Tibial artery (tissue), 4 donors: ENCODE measurements around the gene RNF150.

Experiments
- DNase-seq, 2 donors: peaks; one replicate each; pipeline ENCODE4 v3.0.0-alpha.2; 2019
- H3K27ac ChIP-seq, 2 donors: fragments of 200-600 bp; sonication (generic) in 1 of 2; 1 replicate in 1 of 2; 2 replicates in 1 of 2; pipeline ENCODE4 v1.5.1; 2018 to 2019; ENCODE audit warnings: mild to moderate bottlenecking in 1 of 2
- H3K27me3 ChIP-seq, 2 donors: fragments of 200-600 bp; sonication (generic) in 1 of 2; one replicate each; pipeline versions ENCODE4 v1.5.1 to v1.6.0; 2016 to 2019
- H3K36me3 ChIP-seq, 3 donors: fragments of 200-600 bp; sonication (generic) in 2 of 3; one replicate each; pipeline ENCODE4 v1.5.1; 2016 to 2019; ENCODE audit warnings: mild to moderate bottlenecking in 2 of 3
- H3K4me1 ChIP-seq, 4 donors: fragments of 200-600 bp; sonication (generic) in 2 of 4; 1 replicate in 3 of 4; 2 replicates in 1 of 4; pipeline ENCODE4 v1.5.1; 2016 to 2019
- H3K4me3 ChIP-seq, 2 donors: fragments of 200-600 bp; sonication (generic) in 1 of 2; 1 replicate in 1 of 2; 2 replicates in 1 of 2; pipeline ENCODE4 v1.5.1; 2018 to 2019; ENCODE audit warnings: mild to moderate bottlenecking in 2 of 2
- H3K9me3 ChIP-seq, 3 donors: fragments of 200-600 bp; sonication (generic) in 1 of 3; one replicate each; pipeline ENCODE4 v1.5.1; 2016 to 2019
- CTCF ChIP-seq, 2 experiments: fragments of 200-600 bp in 1 of 2; fragments of 450-650 bp in 1 of 2; IDR thresholded peaks; one replicate each; pipeline ENCODE4 v1.5.1; 2017 to 2019; ENCODE audit warnings: antibody characterized with exemption in 2 of 2, mild to moderate bottlenecking in 1 of 2, moderate library complexity in 1 of 2
- intact Hi-C: fragments of 100-400 bp; cut with DNase I; formaldehyde crosslinking; loops from one replicate; pipeline ENCODE4 v1.15.0; 2023; ENCODE audit warnings: low total_unique reads

RNF150 gene

GRCh38 chr4:140857111-140857510, 276.2 kb downstream of the RNF150 start:
- no peak overlapping the region for H3K4me3 ChIP-seq
- no peak overlapping the region for H3K27ac ChIP-seq
- H3K4me1 ChIP-seq: peaks cover 0 to 10% (median 4%) of the 10 kb centered on the region in 4 donors
- intact Hi-C loops: loop anchor here (10.0 kb wide), 3 partner anchors 242 to 492 kb away; partner anchors contain the start of gene ELMOD2
- H3K9me3 ChIP-seq: no peaks in the 10 kb centered on the region
- TF ChIP-seq CTCF (IDR thresholded peaks at IDR 0.05): no peak
- DNase-seq: no peak
- H3K36me3 ChIP-seq: no peaks in the 10 kb centered on the region
- H3K27me3 ChIP-seq: peaks cover 0 to 2% of the 10 kb centered on the region in 2 donors

- H3K4me3 ChIP-seq: no peak overlapping the region
- DNase-seq: no peak
- H3K36me3 ChIP-seq: no peaks in the 10 kb centered on the region
- intact Hi-C loops: loop anchor here (10.0 kb wide), 3 partner anchors 242 to 492 kb away; partner anchors contain the start of gene ELMOD2
- no peak for TF ChIP-seq CTCF (IDR thresholded peaks at IDR 0.05)
- peaks cover 0 to 10% (median 4%) of the 10 kb centered on the region in 4 donors for H3K4me1 ChIP-seq
- no peaks in the 10 kb centered on the region for H3K9me3 ChIP-seq
- H3K27me3 ChIP-seq: peaks cover 0 to 2% of the 10 kb centered on the region in 2 donors
- H3K27ac ChIP-seq: no peak overlapping the region
Observed at GRCh38 chr4:140856621-140857062, 276.6 kb downstream of the RNF150 start.

GRCh38 chr4:140854168-140854567, 279.1 kb downstream of the RNF150 start:
- no peak for DNase-seq
- Histone ChIP-seq H3K9me3 (no peaks in the 10 kb centered on the region), H3K27me3 (peaks cover 0 to 7% of the 10 kb centered on the region in 2 donors), H3K4me3 (no peak overlapping the region), H3K4me1 (peaks cover 0 to 14% (median 4%) of the 10 kb centered on the region in 4 donors), H3K36me3 (no peaks in the 10 kb centered on the region), H3K27ac (no peak overlapping the region)
- TF ChIP-seq CTCF (IDR thresholded peaks at IDR 0.05): no peak
- intact Hi-C loops: loop anchor here (10.0 kb wide), 3 partner anchors 239 to 489 kb away; partner anchors contain the start of gene ELMOD2

- no peak for TF ChIP-seq CTCF (IDR thresholded peaks at IDR 0.05)
- Histone ChIP-seq H3K4me1 (peaks cover 0 to 13% (median 3%) of the 10 kb centered on the region in 4 donors), H3K4me3 (no peak overlapping the region), H3K9me3 (no peaks in the 10 kb centered on the region), H3K36me3 (no peaks in the 10 kb centered on the region), H3K27ac (no peak overlapping the region), H3K27me3 (peaks cover 0 to 8% of the 10 kb centered on the region in 2 donors)
- intact Hi-C loops: loop anchor here (10.0 kb wide), 3 partner anchors 237 to 487 kb away; partner anchors contain the start of gene ELMOD2
- DNase-seq: no peak
Observed at GRCh38 chr4:140851804-140852203, 281.5 kb downstream of the RNF150 start.

GRCh38 chr4:140851032-140851636, 282.1 kb downstream of the RNF150 start:
- intact Hi-C loops: loop anchor here (10.0 kb wide), 3 partner anchors 236 to 486 kb away; partner anchors contain the start of gene ELMOD2
- Histone ChIP-seq H3K9me3 (no peaks in the 10 kb centered on the region), H3K4me1 (peaks cover 0 to 6% (median 0%) of the 10 kb centered on the region in 4 donors), H3K36me3 (no peaks in the 10 kb centered on the region), H3K4me3 (no peak overlapping the region), H3K27ac (no peak overlapping the region), H3K27me3 (peaks cover 0 to 8% of the 10 kb centered on the region in 2 donors)
- peak in 1 of 2 donors; percentile 30 for DNase-seq
- peak; percentile 72 to 88 for TF ChIP-seq CTCF (IDR thresholded peaks at IDR 0.05)
